SJSA1 (cell line): Measurements from ENCODE around the gene NR3C1. TPM values are rescaled to one million over a fixed set of nuclear protein-coding genes. Genes with fewer than 3 reads are reported as not detected.

ENCODE experiments used
- DNase-seq, 2 experiments: peaks; one replicate each; pipeline ENCODE4 v3.0.0-alpha.2; 2015 to 2020; ENCODE audit warnings: low spot score in 2 of 2, low read depth in 1 of 2
- H3K27ac ChIP-seq: fragments of 250-450 bp; sonication (Bioruptor Pico); 2 replicates; pipeline ENCODE4 v1.5.1; 2020; ENCODE audit warnings: mild to moderate bottlenecking, moderate library complexity
- H3K27me3 ChIP-seq: fragments of 250-450 bp; sonication (Bioruptor Pico); replicated peaks from 2 replicates; pipeline ENCODE4 v1.5.1; 2020; ENCODE audit warnings: mild to moderate bottlenecking, moderate library complexity
- H3K36me3 ChIP-seq: fragments of 250-450 bp; sonication (Bioruptor Pico); 2 replicates; pipeline ENCODE4 v1.5.1; 2020; ENCODE audit warnings: mild to moderate bottlenecking
- H3K4me1 ChIP-seq: fragments of 250-450 bp; sonication (Bioruptor Pico); replicated peaks from 2 replicates; pipeline ENCODE4 v1.6.1; 2021; ENCODE audit warnings: mild to moderate bottlenecking
- H3K4me3 ChIP-seq: fragments of 250-450 bp; sonication (Bioruptor Pico); 2 replicates; pipeline ENCODE4 v1.5.1; 2020; ENCODE audit warnings: mild to moderate bottlenecking
- H3K9me3 ChIP-seq: fragments of 250-450 bp; sonication (Bioruptor Pico); replicated peaks from 2 replicates; pipeline ENCODE4 v1.5.1; 2020; ENCODE audit warnings: mild to moderate bottlenecking
- total RNA-seq: library from RNA; depleted of rRNA; stranded (reverse); fragments of >200 nt; shearing (Covaris generic); gene quantifications from 2 replicates; pipeline ENCODE4 v1.2.3, GENCODE V29; 2014

NR3C1 gene
- total RNA-seq, 1 experiment from 2014 or later, result 86.5 TPM

GRCh38 chr5:143318833-143319232 lies 84.7 kb downstream of the NR3C1 start:
- no peaks in the 10 kb centered on the region for H3K27me3 ChIP-seq
- no peak overlapping the region for H3K4me3 ChIP-seq
- peaks cover 39% of the 10 kb centered on the region for H3K36me3 ChIP-seq
- DNase-seq, result peak; percentile 66 to 69
- peak overlapping the region; percentile 73 for H3K27ac ChIP-seq
- H3K4me1 ChIP-seq, result peaks cover 70% of the 10 kb centered on the region
- H3K9me3 ChIP-seq, result no peaks in the 10 kb centered on the region

GRCh38 chr5:143318270-143318669 lies 85.2 kb downstream of the NR3C1 start:
- no peak for DNase-seq
- no peak overlapping the region for H3K4me3 ChIP-seq
- no peaks in the 10 kb centered on the region for H3K27me3 ChIP-seq
- H3K27ac ChIP-seq, result peak overlapping the region; percentile 73
- H3K9me3 ChIP-seq, result no peaks in the 10 kb centered on the region
- peaks cover 45% of the 10 kb centered on the region for H3K36me3 ChIP-seq
- H3K4me1 ChIP-seq, result peaks cover 75% of the 10 kb centered on the region

GRCh38 chr5:143316844-143317631 lies 86.4 kb downstream of the NR3C1 start:
- H3K36me3 ChIP-seq, result peaks cover 46% of the 10 kb centered on the region
- H3K27me3 ChIP-seq, result no peaks in the 10 kb centered on the region
- H3K9me3 ChIP-seq, result no peaks in the 10 kb centered on the region
- H3K4me3 ChIP-seq, result no peak overlapping the region
- H3K4me1 ChIP-seq, result peaks cover 79% of the 10 kb centered on the region
- no peak for DNase-seq
- peak overlapping the region; percentile 86 for H3K27ac ChIP-seq

GRCh38 chr5:143316337-143316736 lies 87.1 kb downstream of the NR3C1 start:
- no peak for DNase-seq
- Histone ChIP-seq H3K4me1 (peaks cover 86% of the 10 kb centered on the region), H3K4me3 (no peak overlapping the region), H3K27me3 (no peaks in the 10 kb centered on the region), H3K9me3 (no peaks in the 10 kb centered on the region), H3K27ac (peak overlapping the region; percentile 86), H3K36me3 (peaks cover 50% of the 10 kb centered on the region)

- H3K36me3 ChIP-seq, result peaks cover 54% of the 10 kb centered on the region
- no peaks in the 10 kb centered on the region for H3K27me3 ChIP-seq
- H3K4me3 ChIP-seq, result no peak overlapping the region
- no peaks in the 10 kb centered on the region for H3K9me3 ChIP-seq
- peak; percentile 93 to 94 for DNase-seq
- peak overlapping the region; percentile 86 for H3K27ac ChIP-seq
- H3K4me1 ChIP-seq, result peaks cover 91% of the 10 kb centered on the region
Measured at GRCh38 chr5:143315929-143316328, 87.6 kb downstream of the NR3C1 start.

- H3K4me1 ChIP-seq, result peaks cover 95% of the 10 kb centered on the region
- H3K4me3 ChIP-seq, result no peak overlapping the region
- H3K9me3 ChIP-seq, result no peaks in the 10 kb centered on the region
- H3K27ac ChIP-seq, result peak overlapping the region; percentile 86
- peaks cover 52% of the 10 kb centered on the region for H3K36me3 ChIP-seq
- no peak for DNase-seq
- H3K27me3 ChIP-seq, result no peaks in the 10 kb centered on the region
Measured at GRCh38 chr5:143315214-143315613, 88.3 kb downstream of the NR3C1 start.

GRCh38 chr5:143314659-143315058 lies 88.8 kb downstream of the NR3C1 start:
- Histone ChIP-seq H3K27ac (peak overlapping the region; percentile 86), H3K9me3 (no peaks in the 10 kb centered on the region), H3K4me1 (peaks cover 97% of the 10 kb centered on the region), H3K36me3 (peaks cover 57% of the 10 kb centered on the region), H3K27me3 (no peaks in the 10 kb centered on the region), H3K4me3 (no peak overlapping the region)
- DNase-seq, result peak in 1 of 2 experiments; percentile 81

- peak overlapping the region; percentile 86 for H3K27ac ChIP-seq
- no peak for DNase-seq
- no peak overlapping the region for H3K4me3 ChIP-seq
- H3K4me1 ChIP-seq, result peaks cover 95% of the 10 kb centered on the region
- no peaks in the 10 kb centered on the region for H3K27me3 ChIP-seq
- H3K9me3 ChIP-seq, result no peaks in the 10 kb centered on the region
- H3K36me3 ChIP-seq, result peaks cover 63% of the 10 kb centered on the region
Measured at GRCh38 chr5:143314099-143314498, 89.4 kb downstream of the NR3C1 start.

- Histone ChIP-seq H3K36me3 (peaks cover 70% of the 10 kb centered on the region), H3K9me3 (no peaks in the 10 kb centered on the region), H3K27me3 (no peaks in the 10 kb centered on the region), H3K4me1 (peaks cover 92% of the 10 kb centered on the region), H3K4me3 (no peak overlapping the region), H3K27ac (peak overlapping the region; percentile 86)
- no peak for DNase-seq
Measured at GRCh38 chr5:143313298-143313852, 90.1 kb downstream of the NR3C1 start.

- Histone ChIP-seq H3K4me3 (no peak overlapping the region), H3K9me3 (no peaks in the 10 kb centered on the region), H3K36me3 (peaks cover 71% of the 10 kb centered on the region), H3K4me1 (peaks cover 86% of the 10 kb centered on the region), H3K27me3 (no peaks in the 10 kb centered on the region), H3K27ac (peak overlapping the region; percentile 86)
- DNase-seq, result no peak
Measured at GRCh38 chr5:143312822-143313221, 90.7 kb downstream of the NR3C1 start.

GRCh38 chr5:143311955-143312354 lies 91.5 kb downstream of the NR3C1 start:
- no peak overlapping the region for H3K4me3 ChIP-seq
- peaks cover 78% of the 10 kb centered on the region for H3K4me1 ChIP-seq
- H3K36me3 ChIP-seq, result peaks cover 72% of the 10 kb centered on the region
- H3K27me3 ChIP-seq, result no peaks in the 10 kb centered on the region
- DNase-seq, result peak in 1 of 2 experiments; percentile 56
- H3K27ac ChIP-seq, result peak overlapping the region; percentile 86
- H3K9me3 ChIP-seq, result no peaks in the 10 kb centered on the region

- Histone ChIP-seq H3K9me3 (no peaks in the 10 kb centered on the region), H3K27ac (peak overlapping the region; percentile 86), H3K4me3 (no peak overlapping the region), H3K36me3 (peaks cover 70% of the 10 kb centered on the region), H3K27me3 (no peaks in the 10 kb centered on the region), H3K4me1 (peaks cover 72% of the 10 kb centered on the region)
- peak; percentile 59 to 62 for DNase-seq
Measured at GRCh38 chr5:143311428-143311827, 92.1 kb downstream of the NR3C1 start.

GRCh38 chr5:143309661-143310431 lies 93.6 kb downstream of the NR3C1 start:
- Histone ChIP-seq H3K27ac (peak overlapping the region; percentile 2; the same call in 1 of the 2 replicates), H3K36me3 (peaks cover 86% of the 10 kb centered on the region), H3K27me3 (no peaks in the 10 kb centered on the region), H3K4me3 (no peak overlapping the region), H3K9me3 (no peaks in the 10 kb centered on the region), H3K4me1 (peaks cover 72% of the 10 kb centered on the region)
- no peak for DNase-seq

GRCh38 chr5:143308731-143309130 lies 94.8 kb downstream of the NR3C1 start:
- no peak overlapping the region for H3K4me3 ChIP-seq
- H3K27ac ChIP-seq, result peak overlapping the region; percentile 27
- H3K27me3 ChIP-seq, result no peaks in the 10 kb centered on the region
- peaks cover 72% of the 10 kb centered on the region for H3K4me1 ChIP-seq
- H3K36me3 ChIP-seq, result peaks cover 95% of the 10 kb centered on the region
- no peak for DNase-seq
- H3K9me3 ChIP-seq, result no peaks in the 10 kb centered on the region
